HK-2 (cell line): Measurements from ENCODE around the gene PPM1H.
"Not testable (repeated sequence)": the region's sequence is repeated elsewhere in the genome, so short reads cannot be mapped to it uniquely, and the experiment has no call there.

Experiments
- DNase-seq: peaks from one replicate; pipeline ENCODE4 v3.0.0-alpha.2; 2018; ENCODE audit not compliant: unreplicated experiment

The PPM1H gene

DNA sequence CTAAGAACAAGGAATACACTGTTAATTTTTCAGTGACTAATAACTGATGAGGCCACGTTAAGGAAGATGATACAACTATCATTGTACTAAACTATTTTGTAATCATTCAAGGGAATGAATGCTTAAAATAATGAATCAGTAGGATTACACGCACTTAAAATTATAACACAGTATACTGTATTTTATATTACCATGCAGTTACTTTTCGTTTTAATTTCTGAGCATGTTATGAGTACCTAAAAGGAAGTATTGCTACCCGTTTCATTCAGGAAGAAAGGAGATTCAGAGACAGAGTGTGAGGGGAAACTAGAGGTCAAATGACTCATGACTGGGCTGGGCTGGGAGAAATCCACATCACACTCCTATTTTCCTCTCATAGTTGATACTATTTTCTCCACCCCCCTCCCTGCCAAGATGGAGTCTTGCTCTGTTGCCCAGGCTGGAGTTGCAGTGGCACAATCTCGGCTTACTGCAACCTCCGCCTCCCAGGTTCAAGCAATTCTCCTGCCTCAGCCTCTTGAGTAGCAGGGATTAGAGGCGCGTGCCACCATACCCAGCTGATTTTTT is 202.0 kb downstream of the PPM1H start:
- DNase-seq, result no peak

DNA sequence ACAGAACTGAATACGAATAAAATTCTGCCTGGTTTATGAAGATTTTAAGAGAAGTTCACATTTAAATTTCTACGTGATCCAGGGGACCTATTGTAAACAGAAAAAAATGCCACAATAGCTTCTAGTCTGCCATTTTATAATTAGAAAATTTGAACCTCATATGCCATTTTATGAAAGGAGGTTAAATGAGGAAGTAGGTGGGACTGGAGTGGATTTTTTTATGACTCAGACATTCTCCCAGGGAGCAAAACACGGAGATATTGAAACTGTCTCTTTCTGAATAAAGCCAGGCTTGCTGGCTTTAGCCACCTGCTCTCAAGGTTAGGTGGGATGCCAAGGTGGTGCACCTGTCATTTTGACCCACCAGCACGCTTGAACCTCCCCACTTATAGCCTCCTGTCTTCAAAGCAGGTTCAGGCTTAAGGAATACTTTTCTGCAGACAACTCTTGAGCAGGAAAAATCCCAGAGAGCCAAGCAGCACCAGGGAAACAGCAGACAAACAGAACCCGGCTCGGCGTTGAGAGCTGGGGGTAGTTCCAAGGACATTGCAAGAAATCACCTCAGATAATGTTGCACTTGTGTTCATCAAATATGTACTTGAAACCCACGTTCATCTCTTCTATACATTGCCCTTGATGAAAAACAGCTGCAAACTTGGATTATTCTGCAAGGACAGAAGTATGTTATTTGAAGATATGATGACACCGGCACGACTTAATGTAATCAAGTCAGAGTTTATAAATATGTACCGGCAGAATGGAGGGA is 203.7 kb downstream of the PPM1H start:
- DNase-seq, result no peak

- no peak for DNase-seq
Measured at GRCh38 chr12:62730649-62731048, 204.3 kb downstream of the PPM1H start.

GRCh38 chr12:62729579-62730544 is 205.1 kb downstream of the PPM1H start:
- DNase-seq, result not testable (repeated sequence)

DNA sequence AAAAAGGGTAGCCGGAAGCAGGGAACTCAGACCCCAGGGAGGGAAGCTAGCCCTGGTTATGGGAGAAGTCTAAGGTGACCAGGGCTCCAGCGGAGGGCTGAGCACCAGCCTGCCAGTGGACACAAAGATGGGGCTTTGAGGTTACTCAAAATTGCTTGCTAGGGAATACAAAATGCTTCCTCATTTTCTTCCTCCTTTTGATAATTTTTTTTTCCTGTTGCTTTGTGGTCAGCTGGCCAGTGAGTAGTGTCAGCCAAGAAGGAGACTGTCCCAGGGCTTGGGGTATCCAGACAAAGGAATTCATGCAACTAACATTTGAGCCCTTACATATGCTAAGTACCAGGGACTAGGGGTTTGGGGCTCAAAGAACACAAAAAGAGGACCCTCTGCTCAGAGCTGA is 206.2 kb downstream of the PPM1H start:
- DNase-seq, result no peak

- DNase-seq, result no peak
Measured at GRCh38 chr12:62726471-62726980, 208.4 kb downstream of the PPM1H start.

GRCh38 chr12:62725781-62726180 is 209.2 kb downstream of the PPM1H start:
- no peak for DNase-seq

DNA sequence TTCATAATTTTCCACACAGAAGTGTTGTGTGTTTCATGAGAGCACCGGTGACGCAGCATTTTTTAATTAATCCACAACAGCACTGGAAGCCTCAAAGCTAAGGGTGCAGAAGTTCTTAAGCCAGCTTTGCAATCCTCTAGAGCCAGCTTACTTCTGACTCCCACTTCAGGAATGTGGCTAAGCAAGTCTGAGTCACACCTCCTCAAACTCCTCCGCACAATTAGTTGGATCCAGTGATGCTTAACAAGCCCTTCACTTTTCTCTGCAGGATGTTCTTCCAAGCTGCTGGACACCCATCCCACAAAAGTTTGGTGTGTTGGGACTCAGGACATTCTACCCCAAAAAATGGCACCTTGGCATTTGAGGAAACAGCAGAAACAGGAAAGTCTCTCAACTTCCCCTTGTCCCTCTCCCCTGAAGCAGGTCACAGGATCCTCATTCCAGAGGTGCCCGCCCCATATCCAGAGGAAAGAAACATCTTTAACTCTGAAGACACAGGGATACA is 210.0 kb downstream of the PPM1H start:
- DNase-seq, result peak; percentile 67

- no peak for DNase-seq
Measured at GRCh38 chr12:62724285-62724684, 210.7 kb downstream of the PPM1H start.

DNA sequence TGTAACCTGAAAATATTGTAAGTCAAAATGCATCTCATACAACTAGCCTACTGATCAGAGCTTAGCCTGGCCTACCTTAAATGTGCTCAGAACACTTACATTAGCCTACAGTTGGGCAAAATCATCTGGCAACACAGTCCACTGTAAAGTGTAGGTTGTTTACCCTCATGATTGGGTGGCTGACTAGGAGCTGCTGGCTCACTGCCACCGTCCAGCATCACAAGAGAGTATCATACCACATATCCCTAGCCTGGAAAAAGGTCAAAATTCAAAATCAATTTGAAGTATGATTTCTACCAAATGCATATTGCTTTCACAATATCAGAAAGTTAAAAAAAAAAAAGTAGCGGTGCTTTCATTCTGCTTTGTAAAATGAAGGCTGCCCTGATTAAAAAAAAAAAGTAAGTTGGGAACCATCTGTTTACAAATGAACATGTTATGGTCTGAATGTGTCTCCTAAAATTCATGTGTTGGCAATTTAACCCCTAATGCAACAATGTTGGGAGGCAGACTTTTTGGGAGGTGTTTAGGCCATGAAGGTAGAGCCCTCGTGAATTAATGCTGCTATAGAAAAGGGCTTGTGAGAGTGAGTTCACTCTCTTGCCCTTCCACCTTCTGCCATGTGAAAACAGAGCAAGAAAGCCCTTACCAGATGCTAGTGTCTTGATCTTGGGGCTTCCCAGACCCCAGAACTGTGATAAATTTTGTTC is 211.8 kb downstream of the PPM1H start:
- DNase-seq, result no peak

DNA sequence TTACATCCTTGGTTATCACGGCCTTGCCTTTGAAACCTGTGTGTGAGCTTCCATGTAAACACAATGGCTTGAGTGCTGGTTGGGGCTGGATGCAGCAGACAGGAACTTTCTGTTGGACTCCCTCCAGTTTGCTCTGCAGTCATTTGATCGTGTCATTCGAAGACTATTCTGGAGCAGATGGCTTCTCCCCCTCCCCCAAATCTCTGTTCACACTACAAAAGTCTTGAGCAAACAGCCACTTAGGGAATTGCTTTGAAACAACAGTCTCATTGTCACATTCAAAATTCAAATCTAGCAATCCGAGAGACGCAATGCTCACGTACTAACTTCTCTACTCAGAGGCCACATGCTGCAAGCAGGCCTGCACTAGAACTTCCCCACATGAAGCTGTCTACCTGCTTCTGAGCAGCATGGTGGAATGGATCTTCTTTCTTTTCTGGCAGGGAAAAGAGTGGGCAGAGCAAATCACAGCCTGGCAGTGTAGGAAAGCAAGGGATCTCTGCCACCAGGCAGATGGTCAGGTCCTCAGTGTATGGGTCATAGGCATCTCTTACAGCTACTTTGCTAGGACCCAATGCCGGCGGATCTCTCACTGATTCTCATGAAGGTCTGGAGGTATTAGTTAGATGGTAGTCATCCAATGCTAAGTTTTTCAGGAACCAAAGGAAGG is 214.2 kb downstream of the PPM1H start:
- DNase-seq, result no peak

- DNase-seq, result no peak
Measured at GRCh38 chr12:62720025-62720424, 214.9 kb downstream of the PPM1H start.

DNA sequence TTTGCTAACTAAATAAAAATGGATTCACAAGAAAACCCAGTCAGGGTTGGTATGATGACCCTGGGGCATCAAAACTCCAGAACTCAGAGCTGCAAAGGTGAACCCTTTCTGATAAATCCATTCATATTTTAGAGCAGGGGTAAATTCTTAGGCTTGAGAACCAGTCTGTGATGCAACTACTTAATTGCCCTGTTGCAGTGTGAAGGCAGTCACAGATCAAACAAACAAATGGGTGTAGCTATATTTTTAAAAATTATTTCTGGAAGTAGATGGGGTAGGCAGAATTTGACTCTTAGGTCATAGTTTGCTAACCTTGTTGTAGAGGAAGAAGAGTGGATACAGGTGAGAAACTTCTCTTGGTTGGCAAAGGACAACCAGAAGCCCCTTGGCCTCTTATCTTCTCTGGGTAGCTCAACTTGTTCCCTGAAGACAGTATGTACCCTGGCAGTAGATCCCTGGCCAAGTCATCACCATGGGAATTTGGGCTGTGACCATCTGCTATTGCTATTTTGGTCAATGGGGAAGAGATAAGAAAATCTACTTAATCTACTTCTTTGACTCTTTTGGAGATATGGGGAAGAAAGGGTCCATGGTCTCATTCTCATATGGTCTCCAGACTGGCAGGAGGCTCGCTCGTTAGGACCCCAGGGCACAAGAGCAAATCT is 216.1 kb downstream of the PPM1H start:
- no peak for DNase-seq

DNA sequence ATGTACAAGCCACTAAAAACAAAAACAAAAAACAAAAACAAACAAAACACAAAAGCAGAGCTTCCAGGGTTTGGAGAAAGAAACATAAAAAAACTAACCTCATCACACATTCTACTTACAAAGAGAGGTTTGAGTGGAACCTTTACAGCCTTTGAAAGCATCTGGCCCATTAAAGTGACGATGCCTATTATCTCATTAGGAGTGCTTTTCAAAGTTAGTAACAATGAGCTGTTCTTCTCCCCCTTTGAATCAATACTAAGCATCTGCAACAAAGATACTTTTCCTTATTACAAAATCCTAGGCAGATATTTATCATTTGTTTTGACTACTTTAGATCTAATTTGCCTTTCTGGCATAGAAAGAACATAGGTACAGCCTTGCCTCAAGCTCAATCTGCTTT is 217.3 kb downstream of the PPM1H start:
- DNase-seq, result no peak

DNA sequence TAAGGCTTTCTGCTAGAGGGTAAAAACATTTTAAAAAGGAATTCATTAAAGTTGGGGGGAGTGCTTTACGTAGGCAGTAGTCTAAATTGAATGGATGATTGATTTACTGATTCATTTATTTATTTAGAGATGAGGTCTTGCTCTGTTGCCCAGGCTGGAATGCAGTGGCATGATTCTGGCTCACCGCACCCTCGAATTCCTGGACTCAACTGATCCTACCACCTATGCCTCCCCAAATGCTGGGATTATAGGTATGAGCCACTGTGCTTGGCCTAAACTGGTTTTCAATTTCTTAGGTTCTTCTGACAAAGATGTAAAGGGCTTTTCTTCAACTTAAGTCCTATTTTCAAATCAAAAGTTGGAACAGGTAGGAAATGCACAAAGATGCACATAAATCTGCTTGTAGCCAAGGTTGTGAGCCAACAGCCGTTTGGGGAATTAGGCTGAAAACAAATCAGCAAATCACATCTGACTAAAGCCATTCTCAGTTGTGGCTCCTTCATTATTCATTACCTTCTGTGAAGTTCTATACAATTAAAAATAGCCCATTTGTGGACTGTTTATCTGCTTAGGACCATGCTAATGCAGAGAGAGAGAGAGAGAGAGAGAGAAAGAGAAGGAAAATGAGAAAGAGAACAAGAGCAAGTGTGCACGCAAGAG is 218.0 kb downstream of the PPM1H start:
- DNase-seq, result peak; percentile 76

DNA sequence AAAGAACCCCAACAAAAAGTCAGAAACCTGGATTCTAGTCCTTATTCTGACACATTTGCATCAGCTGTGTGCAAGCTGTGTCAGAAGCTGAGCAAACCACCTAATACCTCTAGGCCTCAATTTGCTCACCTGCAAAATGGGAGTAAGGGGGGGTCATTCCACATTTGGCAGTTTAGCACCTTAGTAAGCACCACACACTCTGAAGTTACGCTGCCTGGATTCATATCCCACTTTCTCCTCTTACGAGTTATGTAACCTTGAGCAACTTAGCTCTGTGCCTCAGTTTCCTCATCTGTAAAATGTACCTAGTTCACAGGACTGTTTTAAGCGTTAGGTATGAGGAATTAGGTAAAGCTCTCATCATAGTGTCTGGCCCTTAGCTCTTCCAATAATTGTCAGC is 218.9 kb downstream of the PPM1H start:
- no peak for DNase-seq

GRCh38 chr12:62714774-62715721 is 219.9 kb downstream of the PPM1H start:
- DNase-seq, result no peak

GRCh38 chr12:62714181-62714773 is 220.7 kb downstream of the PPM1H start:
- DNase-seq, result no peak
